ENCODE measurements around the gene PPP6R3. TPM values are rescaled to one million over a fixed set of nuclear protein-coding genes. Genes with fewer than 3 reads are reported as not detected.
A peak's percentile ranks its signal among the peaks of the same experiment; 100 is the strongest.

PPP6R3 gene
- total and polyA plus RNA-seq, 2 of the 13 experiments (the other 11 are each of a cell fraction or from before 2014, with no cell fraction given), result 41.2 to 83.4 TPM

DNA sequence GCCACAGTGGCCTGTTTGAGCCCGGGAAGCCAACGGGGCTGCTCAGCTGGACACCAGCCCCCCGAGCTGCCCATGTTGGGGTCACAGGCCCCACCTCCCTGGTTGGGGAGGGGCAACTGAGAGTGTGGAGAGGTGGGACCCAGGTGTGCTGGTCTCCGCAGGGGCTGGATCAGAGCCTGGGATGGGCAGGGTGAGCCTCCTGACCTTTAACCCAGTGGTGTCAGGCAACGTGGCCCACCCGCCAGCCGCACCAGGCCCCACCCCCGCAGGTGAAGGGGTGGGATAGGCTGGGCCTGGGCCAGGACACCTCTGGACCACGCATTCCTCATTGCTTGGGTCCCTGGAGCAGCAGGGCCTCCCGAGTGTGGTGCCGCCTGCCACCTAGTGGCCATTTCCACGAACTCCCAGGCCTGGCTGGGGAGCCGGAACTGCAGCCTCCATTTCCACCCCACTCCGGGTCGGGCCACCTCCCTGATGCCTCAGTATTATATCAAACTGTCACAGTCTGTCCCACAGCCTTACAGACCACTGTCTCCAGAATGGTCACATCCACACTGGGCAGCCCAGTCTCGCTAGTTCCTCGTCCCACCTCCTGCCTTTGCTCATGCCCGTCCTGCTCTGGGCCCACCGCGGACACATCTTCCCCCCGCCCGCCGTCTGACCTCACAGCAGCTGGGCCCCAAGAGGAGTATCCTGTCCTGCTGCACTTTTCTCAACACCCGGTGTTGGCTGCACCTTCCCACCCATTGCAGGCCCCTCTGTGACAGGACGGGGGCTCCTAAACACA lies 13.3 kb upstream of the PPP6R3 start (continued):
- peak; percentile 72 for TF ChIP-seq ZNF687 (CRISPR knock-in tag; IDR thresholded peaks at IDR 0.05)
- TF ChIP-seq NR0B2 (CRISPR knock-in tag; IDR thresholded peaks at IDR 0.05), result 0 out of 2 replicates have a peak, but pooled peaks have one; percentile 48
- TF ChIP-seq PATZ1 (CRISPR knock-in tag; IDR thresholded peaks at IDR 0.05), result 0 out of 2 replicates have a peak, but pooled peaks have one; percentile 21
- peak; percentile 17; the same call in 1 of the 2 replicates for TF ChIP-seq ARID4A (CRISPR knock-in tag; IDR thresholded peaks at IDR 0.05; ENCODE audit: borderline replicate concordance)
- TF ChIP-seq ZNF253 (CRISPR knock-in tag; IDR thresholded peaks at IDR 0.05; ENCODE audit: borderline replicate concordance), result 0 out of 2 replicates have a peak, but pooled peaks have one; percentile 52
- TF ChIP-seq TARDBP (CRISPR knock-in tag; IDR thresholded peaks at IDR 0.05), result no peak
- TF ChIP-seq SMAD1 (CRISPR knock-in tag; IDR thresholded peaks at IDR 0.05; ENCODE audit: borderline replicate concordance, low read depth), result peak; percentile 32; the same call in 1 of the 2 replicates
- no peak for TF ChIP-seq BCL6 (CRISPR knock-in tag; IDR thresholded peaks at IDR 0.05)
- peak; percentile 27; the same call in 1 of the 2 replicates for TF ChIP-seq NRL (CRISPR knock-in tag; IDR thresholded peaks at IDR 0.05; ENCODE audit: borderline replicate concordance)
- TF ChIP-seq SP4 (CRISPR knock-in tag; IDR thresholded peaks at IDR 0.05), result 0 out of 2 replicates have a peak, but pooled peaks have one; percentile 15
- TF ChIP-seq ZNF891 (CRISPR knock-in tag; IDR thresholded peaks at IDR 0.05), result 0 out of 2 replicates have a peak, but pooled peaks have one; percentile 23
- no peak for TF ChIP-seq ZNF24 (IDR thresholded peaks at IDR 0.05)
- TF ChIP-seq, protein P1, sequence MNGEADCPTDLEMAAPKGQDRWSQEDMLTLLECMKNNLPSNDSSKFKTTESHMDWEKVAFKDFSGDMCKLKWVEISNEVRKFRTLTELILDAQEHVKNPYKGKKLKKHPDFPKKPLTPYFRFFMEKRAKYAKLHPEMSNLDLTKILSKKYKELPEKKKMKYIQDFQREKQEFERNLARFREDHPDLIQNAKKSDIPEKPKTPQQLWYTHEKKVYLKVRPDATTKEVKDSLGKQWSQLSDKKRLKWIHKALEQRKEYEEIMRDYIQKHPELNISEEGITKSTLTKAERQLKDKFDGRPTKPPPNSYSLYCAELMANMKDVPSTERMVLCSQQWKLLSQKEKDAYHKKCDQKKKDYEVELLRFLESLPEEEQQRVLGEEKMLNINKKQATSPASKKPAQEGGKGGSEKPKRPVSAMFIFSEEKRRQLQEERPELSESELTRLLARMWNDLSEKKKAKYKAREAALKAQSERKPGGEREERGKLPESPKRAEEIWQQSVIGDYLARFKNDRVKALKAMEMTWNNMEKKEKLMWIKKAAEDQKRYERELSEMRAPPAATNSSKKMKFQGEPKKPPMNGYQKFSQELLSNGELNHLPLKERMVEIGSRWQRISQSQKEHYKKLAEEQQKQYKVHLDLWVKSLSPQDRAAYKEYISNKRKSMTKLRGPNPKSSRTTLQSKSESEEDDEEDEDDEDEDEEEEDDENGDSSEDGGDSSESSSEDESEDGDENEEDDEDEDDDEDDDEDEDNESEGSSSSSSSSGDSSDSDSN (CRISPR knock-in tag; IDR thresholded peaks at IDR 0.05), result peak; percentile 43; the same call in 1 of the 2 replicates
- TF ChIP-seq IKZF1 (IDR thresholded peaks at IDR 0.05), result no peak
